AG04449 (cell line): ENCODE measurements around the gene PTPN11.

Experiments
- CTCF ChIA-PET: fragments of 350-600 bp; formaldehyde crosslinking; extraction: SDS; loops from one replicate; lab custom pipeline; 2021; ENCODE audit warnings: antibody characterized with exemption; lab: Yijun Ruan, JAX
- POLR2A ChIA-PET: fragments of 400-600, 350-600 bp; formaldehyde crosslinking; extraction: SDS; loops from one replicate; lab custom pipeline; 2020; ENCODE audit warnings: antibody characterized with exemption, inconsistent platforms; lab: Yijun Ruan, JAX
- DNase-seq: peaks from one replicate; pipeline ENCODE4 v3.0.0-alpha.2; 2010; ENCODE audit warnings: low read depth, low spot score
- H3K4me3 ChIP-seq: 2 replicates; pipeline ENCODE4 v1.5.1; 2011; ENCODE audit warnings: low read depth, mild to moderate bottlenecking, control low read depth, low read length
- CTCF ChIP-seq: IDR thresholded peaks from one replicate; pipeline ENCODE4 v1.5.1; 2011; ENCODE audit warnings: mild to moderate bottlenecking, moderate library complexity, low read length, control low read depth, inconsistent platforms; ENCODE audit not compliant: insufficient read depth; ENCODE audit errors: missing control alignments

PTPN11 gene

GRCh38 chr12:112536367-112536730 lies 117.6 kb downstream of the PTPN11 start:
- ChIA-PET CTCF (no interaction called here), POLR2A (no interaction called here)
- DNase-seq = no peak
- no peak for TF ChIP-seq CTCF
- no peak overlapping the region for H3K4me3 ChIP-seq

GRCh38 chr12:112537710-112538396 lies 119.1 kb downstream of the PTPN11 start:
- POLR2A ChIA-PET = no interaction called here
- CTCF ChIA-PET = no interaction called here
- TF ChIP-seq CTCF = no peak
- DNase-seq = no peak
- no peak overlapping the region for H3K4me3 ChIP-seq

GRCh38 chr12:112538740-112539139 lies 120.0 kb downstream of the PTPN11 start:
- ChIA-PET CTCF (no interaction called here), POLR2A (no interaction called here)
- no peak overlapping the region for H3K4me3 ChIP-seq
- TF ChIP-seq CTCF = no peak
- no peak for DNase-seq

GRCh38 chr12:112539221-112539620 lies 120.5 kb downstream of the PTPN11 start:
- no peak for DNase-seq
- no peak for TF ChIP-seq CTCF
- ChIA-PET CTCF (no interaction called here), POLR2A (no interaction called here)
- no peak overlapping the region for H3K4me3 ChIP-seq

- no peak for TF ChIP-seq CTCF
- ChIA-PET CTCF (no interaction called here), POLR2A (no interaction called here)
- DNase-seq = no peak
- no peak overlapping the region for H3K4me3 ChIP-seq
Observed at GRCh38 chr12:112540021-112540420, 121.3 kb downstream of the PTPN11 start.

GRCh38 chr12:112543751-112544150 lies 125.0 kb downstream of the PTPN11 start:
- no peak for DNase-seq
- POLR2A ChIA-PET = no interaction called here
- no peak for TF ChIP-seq CTCF
- CTCF ChIA-PET = no interaction called here
- H3K4me3 ChIP-seq = no peak overlapping the region
